Liver (tissue), 3 donors: ENCODE results near the gene PCSK4.

ENCODE experiments used
- GABPA ChIP-seq, 2 donors: IDR thresholded peaks in 1 of 2; conservative IDR thresholded peaks in 1 of 2; 2 replicates each; pipeline ENCODE4 v1.6.1; 2016; ENCODE audit warnings: antibody characterized with exemption in 2 of 2, mild to moderate bottlenecking in 1 of 2, moderate library complexity in 1 of 2
- NR2F2 ChIP-seq: IDR thresholded peaks from 2 replicates; pipeline ENCODE4 v1.6.1; 2016; ENCODE audit warnings: antibody characterized with exemption
- RAD21 ChIP-seq, 2 donors: IDR thresholded peaks; 2 replicates each; pipeline ENCODE4 v1.6.1; 2016; ENCODE audit warnings: antibody characterized with exemption in 2 of 2, mild to moderate bottlenecking in 2 of 2
- SP1 ChIP-seq: IDR thresholded peaks from 2 replicates; pipeline ENCODE4 v1.6.1; 2018; ENCODE audit warnings: antibody characterized with exemption, mild to moderate bottlenecking
- TF ChIP-seq, protein P1 (sequence below): fragments of 150-350 bp; IDR thresholded peaks from 2 replicates; pipeline ENCODE4 v1.5.1; 2017; ENCODE audit warnings: improper control_type of control experiment, low read depth, low read length; ENCODE audit not compliant: missing input control
- TF ChIP-seq, protein P2 (sequence below): IDR thresholded peaks from 2 replicates; pipeline ENCODE4 v1.6.1; 2016; ENCODE audit warnings: antibody characterized with exemption
- donor health status: healthy.
- donor health status: healthy.

DNA sequence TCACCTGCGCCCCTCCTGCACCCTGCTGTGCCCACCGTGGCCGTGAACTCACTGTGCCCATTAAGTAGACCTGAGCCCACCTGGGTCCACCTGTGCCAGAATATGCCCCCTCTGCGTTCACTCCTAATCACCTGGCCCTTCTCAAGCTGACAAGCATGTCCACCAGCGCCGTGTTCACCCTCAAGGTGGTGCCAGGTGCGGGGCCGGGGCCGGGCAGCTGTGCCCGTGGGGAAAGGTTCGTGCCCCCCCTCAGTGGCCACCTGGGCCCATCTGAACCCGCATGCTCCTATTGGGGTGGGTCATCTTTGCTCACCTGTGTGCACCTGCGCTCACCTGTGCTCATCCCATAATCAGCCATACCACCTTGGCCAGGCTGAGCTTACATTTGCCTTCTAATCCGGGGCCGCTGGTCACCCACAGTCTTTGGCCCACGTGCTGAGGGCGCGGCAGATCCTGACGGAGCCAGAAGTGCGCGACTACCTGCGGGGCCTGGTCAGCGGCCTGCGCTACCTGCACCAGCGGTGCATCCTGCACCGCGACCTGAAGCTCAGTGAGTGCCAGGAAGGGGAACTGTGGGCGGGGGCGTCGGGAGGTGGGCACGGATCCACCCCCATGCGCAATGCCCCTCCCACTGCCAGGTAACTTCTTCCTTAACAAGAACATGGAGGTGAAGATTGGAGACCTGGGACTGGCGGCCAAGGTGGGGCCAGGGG, 36.1 kb upstream of the PCSK4 start:
- no peak for TF ChIP-seq GABPA (IDR thresholded peaks at IDR 0.05 in 1 of 2, conservative IDR thresholded peaks at IDR 0.05 in 1 of 2)
- TF ChIP-seq, protein P1, sequence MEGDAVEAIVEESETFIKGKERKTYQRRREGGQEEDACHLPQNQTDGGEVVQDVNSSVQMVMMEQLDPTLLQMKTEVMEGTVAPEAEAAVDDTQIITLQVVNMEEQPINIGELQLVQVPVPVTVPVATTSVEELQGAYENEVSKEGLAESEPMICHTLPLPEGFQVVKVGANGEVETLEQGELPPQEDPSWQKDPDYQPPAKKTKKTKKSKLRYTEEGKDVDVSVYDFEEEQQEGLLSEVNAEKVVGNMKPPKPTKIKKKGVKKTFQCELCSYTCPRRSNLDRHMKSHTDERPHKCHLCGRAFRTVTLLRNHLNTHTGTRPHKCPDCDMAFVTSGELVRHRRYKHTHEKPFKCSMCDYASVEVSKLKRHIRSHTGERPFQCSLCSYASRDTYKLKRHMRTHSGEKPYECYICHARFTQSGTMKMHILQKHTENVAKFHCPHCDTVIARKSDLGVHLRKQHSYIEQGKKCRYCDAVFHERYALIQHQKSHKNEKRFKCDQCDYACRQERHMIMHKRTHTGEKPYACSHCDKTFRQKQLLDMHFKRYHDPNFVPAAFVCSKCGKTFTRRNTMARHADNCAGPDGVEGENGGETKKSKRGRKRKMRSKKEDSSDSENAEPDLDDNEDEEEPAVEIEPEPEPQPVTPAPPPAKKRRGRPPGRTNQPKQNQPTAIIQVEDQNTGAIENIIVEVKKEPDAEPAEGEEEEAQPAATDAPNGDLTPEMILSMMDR: no peak
- TF ChIP-seq, protein P2, sequence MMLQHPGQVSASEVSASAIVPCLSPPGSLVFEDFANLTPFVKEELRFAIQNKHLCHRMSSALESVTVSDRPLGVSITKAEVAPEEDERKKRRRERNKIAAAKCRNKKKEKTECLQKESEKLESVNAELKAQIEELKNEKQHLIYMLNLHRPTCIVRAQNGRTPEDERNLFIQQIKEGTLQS: no peak
- no peak for TF ChIP-seq SP1
- no peak for TF ChIP-seq NR2F2
- TF ChIP-seq RAD21 (IDR thresholded peaks at IDR 0.05): no peak
